Measurements from ENCODE around the gene XYLB. TPM values are rescaled to one million over a fixed set of nuclear protein-coding genes. Genes with fewer than 3 reads are reported as not detected.

The XYLB gene
- polyA plus RNA-seq, 3 donors = 1.3 to 2.7 (median 1.4) TPM

DNA sequence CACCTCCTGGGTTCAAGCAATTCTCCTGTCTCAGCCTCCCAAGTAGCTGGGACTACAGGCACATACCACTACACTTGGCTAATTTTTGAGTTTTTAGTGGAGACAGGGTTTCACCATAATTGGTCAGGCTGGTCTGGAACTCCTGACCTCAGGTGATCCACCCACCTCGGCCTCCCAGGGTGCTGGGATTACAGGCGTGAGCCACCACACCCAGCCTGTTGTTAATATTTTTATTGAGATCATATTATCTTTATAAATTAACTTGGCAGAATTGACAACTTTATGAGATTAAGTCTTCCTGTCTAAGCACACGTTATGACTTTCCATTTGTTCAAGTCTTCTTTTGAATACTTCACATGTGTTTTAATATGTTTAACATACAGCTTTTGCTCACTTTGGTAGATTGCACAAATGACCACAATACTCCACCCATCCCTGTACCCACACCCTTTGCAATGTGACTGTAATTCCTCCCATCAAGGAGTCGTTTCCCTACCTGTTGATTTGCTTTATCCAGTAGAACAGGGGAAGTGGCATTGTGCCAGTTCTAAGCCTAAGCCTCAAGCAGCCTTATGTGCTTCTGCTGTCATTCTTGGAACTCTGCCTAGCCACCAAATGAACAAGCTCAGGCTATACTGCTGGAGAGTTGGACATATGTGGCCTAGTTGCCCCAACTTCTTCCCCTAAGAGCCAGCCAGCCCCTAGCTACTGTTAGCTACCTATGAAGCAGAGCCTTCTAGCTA is 8.2 kb downstream of the XYLB start:
- no peak overlapping the region for H3K27ac ChIP-seq (ENCODE audit: low read depth, low read length)
- WGBS, 3 donors = 71 to 75% (median 71%) methylated on average over 4 of the region's 4 CpGs

DNA sequence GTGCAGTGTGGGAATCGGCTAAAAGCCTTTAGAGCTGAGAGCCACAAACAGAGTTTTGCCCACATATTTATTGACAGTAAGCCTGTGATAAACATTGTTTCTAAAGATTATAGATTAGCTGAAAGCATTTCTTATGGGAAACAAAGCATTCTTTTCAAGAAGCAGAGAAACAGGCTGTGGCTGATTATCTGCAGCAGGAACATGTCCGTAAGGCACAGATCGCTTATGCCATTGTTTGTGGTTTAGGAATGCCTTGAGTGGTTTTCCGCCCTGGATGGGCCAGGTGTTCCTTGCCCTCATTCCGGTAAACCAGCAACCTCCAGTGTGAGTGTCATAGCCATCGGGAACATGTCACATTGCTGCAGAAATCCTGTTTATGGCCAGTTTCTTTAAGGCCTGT is 12.5 kb downstream of the XYLB start:
- 97 to 100% (median 97%) methylated on average over 6 of the region's 6 CpGs for WGBS, 3 donors
- H3K27ac ChIP-seq (ENCODE audit: low read depth, low read length) = no peak overlapping the region

DNA sequence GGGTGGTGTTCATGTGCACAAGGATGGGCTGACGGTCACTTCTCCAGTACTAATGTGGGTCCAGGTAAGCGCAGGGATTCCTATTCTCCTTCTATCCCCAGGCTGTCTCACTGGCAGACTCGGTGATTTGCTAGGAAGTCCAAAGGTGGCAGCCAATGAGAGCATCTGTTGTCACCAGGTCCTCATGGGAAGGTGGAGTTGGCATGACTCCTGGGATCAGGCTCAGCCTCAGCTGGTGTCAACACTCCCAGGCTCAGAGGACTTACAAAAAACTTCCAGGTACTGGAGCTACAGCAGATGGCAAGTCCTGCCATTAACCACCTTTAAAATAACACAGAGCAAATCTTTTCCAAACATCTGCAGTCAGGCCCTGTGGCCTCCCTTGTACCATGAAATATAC is 13.8 kb downstream of the XYLB start:
- WGBS, 3 donors = 79 to 100% (median 98%) methylated on average over 3 of the region's 3 CpGs
- no peak overlapping the region for H3K27ac ChIP-seq (ENCODE audit: low read depth, low read length)

DNA sequence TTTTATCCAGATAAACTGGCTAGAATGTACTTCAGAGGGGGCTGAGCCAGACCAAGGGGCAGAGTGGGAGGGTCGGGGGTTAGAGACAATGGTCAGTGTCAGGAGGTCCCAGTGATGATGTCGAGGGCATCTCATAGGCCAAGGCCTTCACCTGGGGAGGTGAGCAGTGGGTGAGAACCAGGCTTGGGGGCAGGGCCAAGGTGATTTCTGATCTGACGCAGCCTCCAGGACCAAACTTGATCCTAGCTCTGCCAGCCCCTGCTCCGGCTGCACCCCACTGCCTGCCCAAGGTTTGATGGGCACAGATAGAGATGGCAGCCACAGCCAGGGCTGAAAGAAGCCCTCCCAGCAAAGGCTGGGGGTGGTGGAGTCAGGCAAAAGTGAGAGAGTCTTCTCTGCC is 14.9 kb downstream of the XYLB start:
- no peak overlapping the region for H3K27ac ChIP-seq (ENCODE audit: low read depth, low read length)
- WGBS, 3 donors = 70 to 85% (median 72%) methylated on average over 4 of the region's 4 CpGs

DNA sequence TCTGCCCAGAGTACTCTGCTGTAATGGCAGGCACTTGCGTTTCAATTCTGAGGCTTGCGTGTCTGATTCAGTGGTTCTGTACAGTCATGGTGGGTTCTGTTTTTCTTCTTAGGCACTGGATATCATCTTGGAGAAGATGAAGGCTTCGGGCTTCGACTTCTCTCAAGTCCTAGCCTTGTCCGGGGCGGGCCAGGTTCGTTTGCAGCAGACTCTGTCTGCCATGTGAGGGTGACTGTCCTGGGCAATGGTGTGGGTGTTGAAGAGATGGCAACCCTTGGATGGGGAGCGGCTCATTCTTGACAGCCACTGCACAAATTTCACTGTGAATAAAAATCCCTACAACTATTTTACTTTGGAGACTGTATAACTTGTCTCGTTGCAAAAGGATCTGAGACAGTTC is 16.2 kb downstream of the XYLB start:
- H3K27ac ChIP-seq (ENCODE audit: low read depth, low read length) = no peak overlapping the region
- WGBS, 3 donors = 90 to 94% (median 92%) methylated on average over 9 of the region's 9 CpGs

DNA sequence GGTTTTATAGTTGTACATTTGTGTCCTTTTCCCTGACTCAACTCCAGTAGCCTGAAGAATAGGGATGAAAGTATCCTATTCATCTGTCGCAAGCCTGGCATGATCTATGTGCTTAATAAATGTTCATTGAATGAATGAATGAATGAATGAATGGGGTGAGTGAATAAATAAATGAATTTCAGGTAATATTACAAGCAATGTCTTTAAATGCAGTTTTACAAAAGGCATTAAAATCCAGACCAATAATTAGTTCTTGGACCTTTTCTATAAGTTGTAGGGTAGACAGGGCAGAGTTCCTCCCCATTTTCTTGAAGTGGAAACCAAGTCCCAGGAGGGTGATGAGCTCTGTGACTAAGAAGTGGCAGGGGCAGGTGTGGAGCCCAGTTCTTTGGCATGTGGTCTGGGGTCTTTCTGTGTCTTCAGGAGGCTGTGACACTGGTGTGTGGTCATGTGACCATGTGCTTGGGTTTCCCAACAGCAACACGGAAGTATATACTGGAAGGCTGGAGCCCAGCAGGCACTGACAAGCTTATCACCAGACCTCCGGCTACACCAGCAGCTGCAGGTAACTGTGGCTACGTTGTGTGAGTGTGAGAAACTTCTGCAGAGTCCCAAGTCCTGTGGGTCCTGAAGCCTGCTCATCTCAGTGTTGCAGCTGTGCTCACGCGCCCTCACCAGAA is 18.3 kb downstream of the XYLB start:
- no peak overlapping the region for H3K27ac ChIP-seq (ENCODE audit: low read depth, low read length)
- 62 to 94% (median 93%) methylated on average over 6 of the region's 6 CpGs for WGBS, 3 donors

DNA sequence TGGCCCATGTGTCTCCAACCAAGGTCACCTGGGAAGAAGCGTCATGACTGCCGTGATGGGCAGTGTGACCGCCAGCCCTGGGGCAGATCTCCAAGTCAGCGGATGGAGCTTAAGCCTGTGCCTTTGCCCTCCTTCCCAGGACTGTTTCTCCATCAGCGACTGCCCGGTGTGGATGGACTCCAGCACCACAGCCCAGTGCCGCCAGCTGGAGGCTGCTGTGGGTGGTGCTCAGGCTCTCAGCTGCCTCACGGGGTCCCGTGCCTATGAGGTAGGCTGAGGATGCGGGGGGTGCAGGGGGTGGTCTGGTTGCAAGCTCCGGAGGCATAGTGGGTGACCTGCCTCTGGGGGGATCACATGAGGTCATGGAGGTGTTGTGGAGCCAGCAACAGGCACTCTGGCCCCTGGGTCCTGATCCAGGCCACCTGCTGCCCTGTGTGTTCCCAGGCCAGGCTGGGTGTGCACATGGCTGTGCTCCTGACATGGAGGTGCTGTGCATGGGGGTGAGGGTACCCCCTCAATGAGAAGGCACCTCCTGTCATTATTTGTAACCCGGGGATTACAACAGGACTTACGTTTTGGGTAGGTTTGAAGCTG is 19.0 kb downstream of the XYLB start:
- H3K27ac ChIP-seq (ENCODE audit: low read depth, low read length) = no peak overlapping the region
- 78 to 94% (median 94%) methylated on average over 13 of the region's 13 CpGs for WGBS, 3 donors

DNA sequence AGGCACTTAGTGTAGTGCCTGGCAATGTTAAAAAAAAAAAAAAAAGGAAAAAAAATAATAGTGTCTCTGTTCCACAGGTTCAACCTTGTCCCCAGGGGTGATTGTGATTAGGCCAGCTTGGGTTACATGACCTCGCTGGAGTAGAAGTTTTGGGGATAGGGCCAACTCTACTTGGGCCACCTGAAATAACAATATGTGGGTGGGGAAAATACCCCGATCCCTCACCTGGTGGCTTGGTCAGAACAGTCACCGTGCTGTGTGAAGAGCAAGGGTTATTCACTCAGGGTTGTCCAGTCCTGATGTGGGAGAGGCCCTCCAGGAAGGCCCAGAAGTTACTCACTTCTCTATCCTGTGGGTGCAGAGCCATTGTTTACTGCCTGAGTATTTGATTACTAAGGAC is 19.5 kb downstream of the XYLB start:
- H3K27ac ChIP-seq (ENCODE audit: low read depth, low read length) = no peak overlapping the region
- 51 to 95% (median 92%) methylated on average over 3 of the region's 3 CpGs for WGBS, 3 donors

DNA sequence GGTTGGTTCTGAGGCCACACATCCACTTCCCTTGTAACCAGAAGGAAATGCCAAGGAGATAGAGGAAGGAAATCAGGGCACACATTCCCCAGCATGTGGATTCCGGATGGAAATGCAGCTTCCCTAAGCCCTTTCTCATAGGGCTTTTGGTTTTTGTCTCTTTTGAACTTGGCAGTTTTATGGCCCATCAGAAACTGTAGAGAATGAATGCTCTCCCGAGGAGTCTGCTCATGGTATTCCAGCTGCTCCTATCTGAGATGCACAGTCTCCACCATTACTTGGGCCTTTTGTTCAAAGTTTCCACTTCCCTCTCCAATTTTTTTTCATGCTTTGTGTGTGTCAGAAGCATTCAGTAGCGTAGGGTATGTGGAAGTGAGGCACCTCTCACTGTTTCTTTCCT is 21.2 kb downstream of the XYLB start:
- 66 to 83% (median 80%) methylated on average over 3 of the region's 3 CpGs for WGBS, 3 donors
- no peak overlapping the region for H3K27ac ChIP-seq (ENCODE audit: low read depth, low read length)

DNA sequence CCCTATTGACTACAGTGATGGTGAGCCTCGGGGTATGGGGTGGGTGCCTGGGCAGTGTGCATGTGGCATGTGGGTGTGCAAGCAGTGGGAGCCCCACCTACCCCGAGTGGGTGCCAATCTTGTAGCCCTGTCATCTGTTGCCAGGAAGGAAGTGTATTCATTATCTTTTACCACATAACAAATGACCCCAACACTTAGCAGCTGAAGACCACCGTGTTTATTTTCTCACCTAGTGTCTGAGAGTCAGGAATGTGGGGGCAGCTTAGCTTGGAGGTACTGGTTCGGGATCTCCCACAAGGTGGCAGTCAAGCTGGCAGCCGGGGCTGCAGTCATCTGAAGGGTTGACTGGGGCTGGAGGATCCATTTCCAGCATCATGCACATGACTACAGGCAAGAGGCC is 21.7 kb downstream of the XYLB start:
- 76 to 92% (median 86%) methylated on average over 5 of the region's 5 CpGs for WGBS, 3 donors
- H3K27ac ChIP-seq (ENCODE audit: low read depth, low read length) = no peak overlapping the region

DNA sequence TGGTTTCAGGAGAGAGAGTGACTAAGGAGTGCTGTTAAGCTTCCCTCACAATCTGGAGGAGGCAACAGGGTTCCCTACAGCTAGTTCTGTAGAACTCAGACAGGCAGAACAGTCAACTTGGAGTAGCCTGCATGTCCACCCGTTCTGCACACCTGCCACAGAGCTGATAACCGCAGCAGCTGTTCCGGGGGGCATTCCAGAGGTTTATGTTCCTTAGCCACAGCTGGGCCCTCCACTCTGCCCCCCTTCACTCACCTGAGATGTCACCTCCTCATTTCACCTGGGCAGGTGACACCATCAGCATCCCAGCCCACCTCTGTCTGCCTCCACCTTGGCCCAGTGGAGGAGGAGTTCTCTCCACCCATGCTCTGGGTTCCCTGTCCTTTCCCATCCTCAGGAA is 22.6 kb downstream of the XYLB start:
- no peak overlapping the region for H3K27ac ChIP-seq (ENCODE audit: low read depth, low read length)
- 91 to 96% (median 96%) methylated on average over 3 of the region's 3 CpGs for WGBS, 3 donors

DNA sequence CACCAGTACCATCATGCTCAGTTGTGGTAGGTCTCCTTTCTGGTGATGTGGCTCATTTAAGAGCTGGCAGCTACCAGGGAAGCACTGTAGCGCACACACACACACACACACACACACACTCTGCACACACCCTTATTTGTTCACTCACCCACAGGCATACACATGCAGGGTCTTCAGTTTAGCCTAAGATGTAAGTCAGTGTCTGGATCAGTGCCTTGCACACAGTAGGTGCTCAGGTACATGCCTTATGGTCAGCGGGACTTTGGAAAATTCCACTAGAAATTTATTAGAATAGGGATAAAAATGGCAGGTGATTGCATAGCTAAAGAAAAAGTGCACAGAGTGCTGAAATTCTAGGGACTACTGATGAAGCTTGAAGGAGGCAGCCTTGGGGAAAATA is 23.6 kb downstream of the XYLB start:
- no peak overlapping the region for H3K27ac ChIP-seq (ENCODE audit: low read depth, low read length)
- 81 to 89% (median 88%) methylated on average over 2 of the region's 2 CpGs for WGBS, 3 donors

DNA sequence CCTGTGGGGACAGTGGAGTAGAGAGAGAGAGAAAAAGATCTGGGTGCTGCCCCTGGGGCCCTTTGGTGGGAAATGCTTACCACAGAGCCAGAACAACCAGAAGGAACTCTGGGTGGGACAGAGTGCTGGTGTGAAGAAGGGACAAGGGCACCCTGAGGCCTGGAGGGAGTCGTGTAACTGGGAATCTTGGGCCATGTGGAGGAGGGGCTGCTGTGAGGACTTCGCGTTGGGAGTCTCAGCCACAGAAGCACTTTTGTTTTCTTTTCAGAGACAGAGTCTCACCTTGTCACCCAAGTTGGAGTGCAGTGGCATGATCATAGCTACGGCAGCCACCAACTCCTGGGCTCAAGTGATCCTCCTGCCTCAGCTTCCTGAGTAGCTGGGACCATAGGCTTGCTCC is 24.3 kb downstream of the XYLB start:
- 65 to 70% (median 68%) methylated on average over 4 of the region's 4 CpGs for WGBS, 3 donors
- H3K27ac ChIP-seq (ENCODE audit: low read depth, low read length) = no peak overlapping the region

DNA sequence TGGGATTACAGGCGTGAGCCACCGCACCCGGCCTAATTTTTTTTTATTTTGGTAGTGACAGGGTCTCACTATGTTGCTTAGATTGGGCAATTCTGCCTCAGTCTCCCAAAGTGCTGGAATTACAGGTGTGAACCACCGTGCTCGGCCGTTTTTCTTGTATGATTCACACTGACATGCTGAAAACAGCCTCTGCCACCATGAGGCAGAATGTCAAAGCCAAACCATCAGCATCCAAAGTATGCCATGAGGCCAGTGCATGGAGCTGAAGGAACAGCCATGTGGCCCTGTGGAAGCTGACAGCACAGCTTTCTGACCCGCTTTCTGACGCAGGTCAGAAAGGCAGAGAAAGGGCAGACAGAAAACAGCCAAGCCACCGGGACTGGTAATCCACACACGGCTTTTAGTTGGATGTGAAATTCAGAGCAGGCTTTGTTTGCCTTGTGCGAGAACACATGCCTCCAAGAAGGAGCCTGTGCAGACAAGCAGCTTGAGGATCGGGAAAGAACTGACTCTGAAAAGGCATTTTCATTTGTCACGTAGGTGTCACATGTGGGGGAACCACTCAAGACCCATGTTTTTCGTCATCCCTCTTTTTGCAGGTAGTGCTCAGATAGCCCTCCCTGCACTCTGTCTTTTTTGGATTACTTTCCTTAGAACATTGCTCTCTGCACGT is 25.1 kb downstream of the XYLB start:
- no peak overlapping the region for H3K27ac ChIP-seq (ENCODE audit: low read depth, low read length)
- WGBS, 3 donors = 85 to 89% (median 86%) methylated on average over 15 of the region's 15 CpGs

DNA sequence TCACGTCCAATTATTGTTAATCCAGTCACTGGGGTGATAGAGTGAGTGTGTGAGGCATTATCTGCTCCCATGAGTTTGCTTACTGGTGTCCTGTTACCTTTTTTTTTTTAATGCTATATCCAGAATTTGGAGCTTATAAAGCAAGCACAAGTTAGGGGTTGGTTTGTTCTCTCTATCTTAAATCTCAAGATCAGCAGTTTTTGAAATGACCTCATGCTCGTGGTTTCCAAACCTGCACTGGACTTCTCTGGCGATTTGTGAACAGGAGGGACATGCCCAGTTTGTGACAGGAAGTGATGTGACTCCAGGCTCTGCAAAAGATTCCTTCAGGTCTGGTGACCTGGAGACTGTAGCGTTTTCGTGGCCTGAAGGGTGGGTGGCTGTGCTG is 25.6 kb downstream of the XYLB start:
- 86 to 93% (median 88%) methylated on average over 5 of the region's 5 CpGs for WGBS, 3 donors
- no peak overlapping the region for H3K27ac ChIP-seq (ENCODE audit: low read depth, low read length)

DNA sequence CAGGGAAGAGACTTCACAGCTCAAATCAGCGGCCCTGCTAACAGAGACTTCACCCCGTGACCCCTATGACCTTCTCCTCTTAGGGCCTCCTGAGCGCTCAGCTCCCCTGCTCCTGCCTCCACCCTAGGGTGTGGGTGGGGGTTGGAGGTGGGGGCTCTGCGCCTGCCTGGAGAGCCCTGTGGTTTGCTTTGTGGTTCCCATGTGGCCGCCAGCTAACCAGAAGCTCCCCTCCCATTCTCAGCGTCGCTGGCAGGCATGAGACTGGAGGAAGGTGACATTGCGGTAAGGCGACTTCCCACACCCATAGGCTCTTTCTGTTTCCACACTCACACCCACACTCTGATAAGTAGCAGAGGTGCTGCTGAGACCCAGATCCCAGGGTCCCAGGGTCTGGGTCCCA is 27.6 kb downstream of the XYLB start:
- H3K27ac ChIP-seq (ENCODE audit: low read depth, low read length) = no peak overlapping the region
- WGBS, 3 donors = 66 to 90% (median 82%) methylated on average over 9 of the region's 9 CpGs

DNA sequence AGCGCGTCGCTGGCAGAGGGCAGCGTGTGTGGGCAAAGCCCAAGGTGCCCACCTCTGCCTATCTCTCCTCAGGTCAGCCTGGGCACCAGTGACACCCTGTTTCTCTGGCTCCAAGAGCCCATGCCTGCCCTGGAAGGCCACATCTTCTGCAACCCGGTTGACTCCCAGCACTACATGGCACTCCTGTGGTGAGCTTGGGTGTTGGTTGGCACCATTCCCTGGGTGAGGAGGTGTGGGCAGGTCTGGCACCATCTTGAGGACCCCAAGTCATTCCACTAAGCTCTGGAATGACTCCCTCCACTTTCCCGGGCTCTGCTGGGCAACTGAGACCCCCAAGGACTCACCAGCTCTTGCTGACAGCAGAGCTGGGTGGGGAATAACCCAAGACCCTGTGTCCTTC is 28.5 kb downstream of the XYLB start:
- H3K27ac ChIP-seq (ENCODE audit: low read depth, low read length) = no peak overlapping the region
- 92 to 99% (median 94%) methylated on average over 6 of the region's 6 CpGs for WGBS, 3 donors

DNA sequence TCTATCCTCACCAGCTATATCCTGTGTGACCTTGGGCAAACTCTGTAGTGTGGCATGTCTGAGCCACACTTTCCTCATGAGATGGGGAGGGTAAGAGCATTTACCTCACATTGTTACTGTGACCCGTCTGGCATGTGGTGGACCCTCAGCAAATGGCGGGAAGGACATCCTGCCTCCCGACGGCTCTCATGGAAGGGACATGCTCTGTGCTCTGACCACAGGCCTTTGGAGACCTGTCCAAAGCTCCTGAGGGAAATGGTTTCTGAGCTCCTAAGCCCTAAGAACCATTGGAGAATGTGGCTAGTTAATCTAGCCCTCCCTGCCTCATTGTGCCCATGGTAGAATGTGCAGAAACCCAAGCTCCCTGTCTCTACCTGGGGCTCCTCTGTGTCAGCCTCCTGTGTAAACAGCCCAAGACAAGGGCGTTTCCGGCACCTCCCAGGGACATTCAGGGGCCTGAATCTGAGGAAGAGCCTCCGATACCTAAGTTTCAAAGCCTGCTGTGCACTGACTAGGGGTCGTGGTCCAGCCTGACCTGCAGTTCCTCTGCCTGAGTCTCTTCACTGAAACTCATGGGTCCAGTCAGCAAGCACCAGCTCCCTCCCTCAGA is 29.0 kb downstream of the XYLB start:
- 86 to 93% (median 92%) methylated on average over 8 of the region's 8 CpGs for WGBS, 3 donors
- H3K27ac ChIP-seq (ENCODE audit: low read depth, low read length) = no peak overlapping the region
